ENCODE measurements around the gene PIGV.

DNA sequence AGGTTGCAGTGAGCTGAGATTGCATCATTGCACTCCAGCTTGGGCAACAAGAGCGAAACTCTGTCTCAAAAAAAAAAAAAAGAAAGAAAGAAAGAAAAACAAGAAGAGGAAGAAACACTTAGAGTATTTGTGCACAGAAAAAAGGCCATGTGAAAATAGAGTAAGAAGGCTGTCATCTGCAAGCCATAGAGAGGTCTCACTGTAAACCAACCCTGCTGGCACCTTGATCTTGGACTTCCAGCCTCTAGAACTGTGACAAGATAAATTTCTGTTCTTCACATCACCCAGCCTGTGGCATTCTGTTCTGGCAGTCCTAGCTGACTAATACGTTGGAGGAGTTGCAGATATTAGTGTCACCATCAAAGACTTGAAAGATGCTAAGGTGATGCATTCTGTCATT, 26.6 kb downstream of the PIGV start:
- no peak for TF ChIP-seq CTCF (IDR thresholded peaks at IDR 0.05; ENCODE audit: low read depth, low read length, poor library complexity, severe bottlenecking)
- no peak for TF ChIP-seq EZH2phosphoT487 (IDR thresholded peaks at IDR 0.05; ENCODE audit: borderline replicate concordance, low read length)
